GM19372 (cell line): ENCODE results near the gene RIT1.
A peak's percentile ranks its signal among the peaks of the same experiment; 100 is the strongest.
"Not testable (repeated sequence)": the region's sequence is repeated elsewhere in the genome, so short reads cannot be mapped to it uniquely, and the experiment has no call there.

Experiments
- ATAC-seq: cut with Tn5 transposase; IDR thresholded peaks from one replicate; pipeline ENCODE4 v1.9.1; 2021; ENCODE audit warnings: mild to moderate bottlenecking, low read depth, moderate library complexity; ENCODE audit not compliant: unreplicated experiment

The RIT1 gene

DNA sequence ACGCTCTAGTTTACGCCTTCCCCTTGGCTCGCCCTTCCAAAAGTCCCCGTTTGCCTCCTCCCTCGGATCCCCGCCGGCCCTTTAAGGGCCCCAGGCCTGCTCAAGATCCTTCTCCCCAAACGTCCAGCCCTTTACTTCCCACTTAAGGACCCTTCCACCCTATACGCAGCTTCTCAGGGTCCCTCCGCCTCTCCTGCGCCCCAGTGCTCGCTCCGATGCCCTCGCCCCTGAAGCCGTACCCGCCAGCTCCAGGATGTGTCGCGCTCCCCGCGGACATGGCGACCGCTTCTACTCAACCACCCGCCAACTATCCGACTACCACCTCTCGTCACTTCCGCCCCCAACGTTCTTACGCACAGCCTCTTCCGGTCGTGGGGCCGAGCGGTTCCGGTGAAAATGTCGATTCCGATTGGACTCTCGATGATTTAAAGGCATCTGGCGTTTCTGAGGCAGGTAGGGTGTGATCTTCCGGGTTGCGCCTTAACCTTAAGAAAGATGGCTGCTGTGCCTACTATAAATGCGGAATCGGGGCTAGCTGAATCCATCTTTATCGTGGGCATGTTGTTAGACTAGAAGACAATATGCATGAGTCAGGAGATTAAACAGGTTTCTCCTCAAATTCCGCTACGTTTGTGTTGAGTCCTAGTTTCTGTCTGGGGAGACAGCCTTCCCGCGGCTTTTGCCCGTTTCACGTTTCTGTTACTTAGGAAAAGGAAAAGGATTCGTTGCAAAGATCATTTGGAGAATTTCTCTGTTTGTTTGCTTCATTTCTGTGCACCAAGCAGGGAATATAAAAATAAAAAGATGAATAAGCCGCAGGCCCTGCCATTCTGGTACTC, 23.2 kb upstream of the RIT1 start, which contains the start of gene KHDC4:
Gene KHDC4 (minus strand): TSS at position 317 of the 839 bp plus-strand sequence. CDS start 40 bp downstream, at position 277.
- peak; percentile 96 for ATAC-seq

DNA sequence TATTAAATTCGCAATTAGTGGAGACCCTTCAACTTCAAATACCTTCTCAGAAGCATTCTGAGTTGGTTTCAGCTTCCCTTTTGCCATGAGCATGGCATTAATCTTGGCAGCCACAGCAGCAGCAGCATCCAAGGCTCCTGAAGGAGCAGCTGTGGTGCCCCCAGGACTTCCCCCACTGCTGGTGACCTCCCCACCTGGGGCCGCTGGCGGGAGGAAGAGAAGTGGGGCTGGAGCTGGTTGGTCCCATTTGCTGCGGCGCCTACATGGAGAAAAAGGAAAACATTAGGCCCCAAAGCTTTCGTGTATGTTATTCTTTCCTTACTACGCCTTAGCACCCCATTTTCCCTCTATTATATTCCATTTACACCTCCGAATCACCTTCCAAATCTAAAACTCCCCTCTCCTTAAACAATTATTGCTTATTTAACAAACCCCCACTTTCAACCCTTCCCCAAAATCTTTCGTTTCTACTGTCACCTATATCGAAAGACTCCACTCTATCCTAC, 22.5 kb upstream of the RIT1 start:
- no peak for ATAC-seq

DNA sequence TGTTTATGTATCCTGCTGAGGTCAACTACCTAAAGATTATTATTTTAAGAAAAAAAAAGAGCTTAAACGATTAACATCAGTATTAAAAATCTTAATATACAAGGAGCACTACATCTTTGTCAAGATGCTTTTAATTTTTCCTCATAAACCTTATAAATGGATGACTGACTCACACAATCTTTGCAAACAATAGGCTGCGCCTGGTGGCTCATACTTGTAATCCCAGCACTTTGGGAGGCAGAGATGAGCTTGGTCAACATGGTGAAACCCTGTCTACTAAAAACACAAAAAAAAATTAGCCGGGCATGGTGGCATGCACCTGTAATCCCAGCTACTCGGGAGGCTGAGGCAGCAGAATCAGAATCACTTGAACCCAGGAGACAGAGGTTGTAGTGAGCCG, 21.3 kb upstream of the RIT1 start:
- ATAC-seq, result no peak

DNA sequence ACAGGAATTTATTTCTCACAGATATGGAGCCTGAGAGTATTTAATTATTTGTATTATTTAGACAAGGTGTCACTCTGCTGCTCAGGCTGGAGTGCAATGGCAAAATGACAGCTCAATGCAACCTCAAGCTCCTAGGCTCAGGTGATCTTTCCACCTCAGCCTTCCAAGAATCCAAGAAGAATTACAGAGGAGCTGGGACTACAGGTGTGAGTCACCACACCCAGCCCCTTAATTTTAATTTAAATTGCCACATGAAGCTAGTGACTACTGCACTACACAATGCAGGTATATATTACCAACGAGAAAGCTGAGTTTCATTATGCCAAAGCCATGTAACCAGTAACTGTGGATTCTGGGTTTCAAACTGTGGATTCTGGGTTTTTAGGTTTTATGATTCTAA, 20.9 kb upstream of the RIT1 start:
- no peak for ATAC-seq

DNA sequence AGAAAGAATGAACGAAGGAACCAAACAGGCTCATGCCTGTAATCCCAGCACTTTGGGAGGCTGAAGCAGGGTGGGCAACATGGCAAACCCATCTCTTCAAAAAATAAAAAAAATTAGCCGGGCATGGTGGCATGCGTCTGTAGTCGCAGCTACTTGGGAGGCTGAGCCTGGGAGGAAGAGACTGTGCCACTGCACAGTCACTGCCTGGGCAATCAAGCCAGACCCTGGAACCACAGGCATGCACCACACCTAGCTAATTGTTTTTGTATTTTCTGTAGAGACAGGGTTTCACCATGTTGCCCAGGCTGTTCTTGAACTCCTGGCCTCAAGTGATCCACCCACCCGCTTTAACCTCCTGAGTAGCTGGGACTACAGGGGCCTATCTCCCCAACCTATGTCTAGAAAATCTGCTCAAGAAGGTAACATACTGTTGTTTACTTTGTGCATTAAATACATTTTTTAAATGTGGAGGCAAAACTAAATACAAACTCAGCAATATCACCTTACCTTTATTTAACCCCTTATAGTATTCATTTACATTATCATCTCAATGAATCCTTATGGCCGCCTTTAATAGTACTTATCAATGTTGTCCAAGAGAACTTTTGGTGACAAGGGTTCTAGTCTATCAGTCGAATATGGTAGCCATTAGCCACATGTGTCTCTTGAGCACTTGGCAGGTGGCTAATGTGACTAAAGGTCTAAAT, 20.3 kb upstream of the RIT1 start:
- no peak for ATAC-seq

DNA sequence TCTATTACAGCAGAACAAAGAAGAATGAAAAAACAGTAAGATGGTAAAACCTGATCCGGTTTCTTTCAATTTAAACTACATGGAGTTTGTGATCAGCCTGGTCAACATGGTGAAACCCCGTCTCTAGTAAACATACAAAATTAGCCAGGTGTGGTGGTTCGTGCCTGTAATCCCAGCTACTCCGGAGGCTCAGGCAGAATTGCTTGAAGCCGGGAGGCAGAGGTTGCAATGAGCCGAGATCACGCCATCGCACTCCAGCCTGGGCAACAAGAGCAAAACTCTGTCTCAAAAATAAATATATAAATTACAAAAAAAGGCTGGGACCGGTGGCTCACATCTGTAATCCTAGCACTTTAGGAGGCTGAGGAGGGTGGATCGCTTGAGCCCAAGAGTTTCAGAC, 19.6 kb upstream of the RIT1 start:
- ATAC-seq, result not testable (repeated sequence)

DNA sequence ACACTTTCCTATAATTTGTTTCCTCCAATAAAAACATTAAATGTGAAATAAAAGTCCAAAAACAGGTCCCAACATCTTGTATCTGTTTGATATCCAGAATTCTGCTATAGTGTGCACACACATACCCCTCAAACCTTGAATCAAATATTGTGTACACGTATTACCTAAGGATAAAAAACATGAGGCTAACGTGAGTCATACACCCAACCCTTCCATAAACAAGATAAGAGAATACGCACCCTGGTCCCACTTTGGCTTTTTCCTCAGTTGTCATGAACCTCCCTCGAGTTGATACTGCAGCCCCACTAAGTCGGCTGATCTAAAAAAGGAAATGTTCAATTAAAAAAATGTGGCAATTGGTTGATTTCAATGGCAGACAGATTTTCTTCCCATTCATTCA, 17.9 kb upstream of the RIT1 start:
- no peak for ATAC-seq

DNA sequence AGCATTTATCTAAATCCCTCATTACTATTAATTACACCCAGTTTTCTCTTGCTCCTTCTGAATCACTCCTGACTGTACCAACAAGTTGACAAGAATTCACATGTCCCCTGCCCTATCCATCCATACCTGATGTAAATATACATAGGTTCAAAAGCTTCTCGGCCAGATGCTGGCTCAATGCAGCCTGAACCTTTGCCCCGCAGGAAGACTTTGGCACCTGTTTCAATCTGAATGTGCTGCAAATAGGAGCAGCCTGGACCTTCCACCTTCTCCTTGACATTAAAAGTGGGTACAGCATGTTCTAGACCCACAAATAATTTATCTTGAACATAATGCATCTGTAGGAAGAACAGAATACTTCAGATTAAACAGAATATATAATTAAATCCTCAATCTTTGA, 14.4 kb upstream of the RIT1 start:
- ATAC-seq, result no peak

DNA sequence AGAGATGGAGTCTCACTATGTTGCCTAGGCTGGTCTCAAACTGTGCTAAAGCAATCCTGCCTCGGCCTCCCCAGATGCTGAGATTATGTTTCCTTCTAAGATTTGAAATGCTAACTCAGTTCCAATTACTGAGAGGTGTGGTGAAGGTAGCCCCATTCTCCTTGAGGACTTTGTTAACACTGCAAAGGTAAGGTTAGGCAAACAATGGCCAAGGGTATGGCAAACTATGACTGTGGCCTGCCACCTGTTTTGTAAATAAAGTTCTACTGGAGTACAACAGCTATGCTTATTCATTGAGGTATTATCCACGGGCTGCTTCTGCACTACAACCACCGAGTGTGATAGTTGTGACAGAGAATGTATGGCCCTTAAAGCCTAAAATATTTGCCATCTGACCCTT, 9.6 kb upstream of the RIT1 start:
- ATAC-seq, result no peak

DNA sequence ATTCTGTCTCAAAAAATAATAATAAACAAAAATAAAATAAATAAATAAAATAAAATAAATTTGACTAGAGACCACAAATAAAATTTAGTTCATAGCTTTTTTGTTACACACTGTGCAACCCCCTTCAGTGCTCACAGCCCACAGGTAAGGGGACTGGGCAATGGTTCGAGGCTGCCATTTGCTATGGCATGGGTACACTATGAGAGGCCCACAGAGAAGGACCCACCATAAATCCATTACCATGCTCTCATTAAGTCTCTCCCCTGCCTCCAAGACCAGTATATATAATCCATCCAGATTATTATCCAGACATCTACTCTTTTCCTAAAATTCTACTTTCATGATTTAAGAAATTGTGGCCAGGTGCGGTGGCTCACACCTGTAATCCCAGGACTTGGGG, 8.7 kb upstream of the RIT1 start:
- no peak for ATAC-seq

DNA sequence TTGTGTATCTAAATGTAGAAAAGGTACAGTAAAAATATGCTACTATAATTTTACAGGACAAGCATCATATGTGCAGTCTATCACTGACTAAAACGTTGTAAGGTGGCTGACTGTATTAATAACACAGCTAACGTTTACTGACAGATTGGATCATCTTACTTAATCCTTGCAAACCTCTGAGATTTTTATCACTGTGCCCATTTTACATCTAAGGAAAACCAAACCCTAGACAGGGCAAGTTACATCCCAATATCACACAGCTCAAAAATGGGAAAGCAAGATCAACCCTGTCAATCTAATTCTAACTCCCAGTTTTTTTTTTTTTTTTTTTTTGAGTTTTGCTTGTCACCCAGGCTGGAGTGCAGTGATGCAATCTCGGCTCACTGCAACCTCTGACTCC, 7.5 kb upstream of the RIT1 start:
- no peak for ATAC-seq

DNA sequence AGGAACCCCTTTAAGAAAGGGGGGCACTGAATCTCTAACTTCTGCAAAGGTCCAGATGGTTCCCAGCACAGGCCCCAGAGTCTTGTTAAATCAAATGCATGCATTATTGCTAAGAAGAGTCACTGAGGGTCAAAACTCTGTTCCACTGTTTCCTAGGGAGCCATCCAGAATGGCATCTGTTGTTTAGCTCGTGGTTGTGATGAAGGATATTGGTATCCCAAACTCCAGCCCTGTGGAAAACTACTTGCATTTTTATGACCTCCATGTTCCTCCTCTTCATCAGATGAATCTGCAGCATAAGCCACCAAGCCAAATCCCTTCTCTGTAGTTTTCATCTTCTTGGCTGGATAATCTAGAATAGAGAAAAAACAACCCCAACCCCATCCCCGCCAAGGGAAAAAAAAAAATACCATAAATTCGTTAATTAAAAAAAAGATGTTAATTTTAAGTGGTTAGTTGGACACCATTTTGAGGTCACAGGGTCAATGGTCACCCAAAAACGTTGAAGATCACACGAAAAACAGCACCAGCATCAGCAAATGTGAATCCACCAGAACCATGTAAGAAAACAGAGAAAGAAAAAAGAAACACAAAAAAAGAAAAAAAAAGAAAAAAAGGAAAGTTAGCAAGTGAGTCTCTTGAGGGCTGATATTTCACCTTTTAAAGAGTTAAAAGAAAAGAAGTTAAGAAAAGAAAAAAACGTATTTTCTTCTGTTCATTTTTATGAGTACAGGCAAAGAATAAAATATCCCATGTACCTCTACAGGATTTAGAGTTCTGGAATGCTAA, 3.0 kb upstream of the RIT1 start:
- no peak for ATAC-seq

DNA sequence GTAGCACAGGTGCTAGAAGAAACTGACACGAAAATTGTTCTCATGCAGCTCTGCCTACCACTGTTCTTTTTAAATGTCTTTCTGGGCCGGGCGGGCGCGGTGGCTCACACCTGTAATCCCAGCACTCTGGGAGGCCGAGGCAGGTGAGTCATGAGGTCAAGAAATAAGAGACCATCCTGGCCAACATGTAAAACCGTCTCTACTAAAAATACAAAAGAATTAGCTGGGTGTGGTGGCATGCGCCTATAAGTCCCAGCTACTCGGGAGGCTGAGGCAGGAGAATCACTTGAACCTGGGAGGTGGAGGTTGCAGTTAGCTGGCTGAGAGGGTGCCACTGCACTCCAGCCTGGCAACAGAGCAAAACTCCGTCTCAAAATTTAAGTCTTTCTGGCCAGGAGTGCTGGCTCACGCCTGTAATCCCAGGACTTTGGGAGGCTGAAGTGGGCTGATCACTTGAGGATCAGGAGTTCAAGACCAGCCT, 947 bp upstream of the RIT1 start:
- no peak for ATAC-seq

DNA sequence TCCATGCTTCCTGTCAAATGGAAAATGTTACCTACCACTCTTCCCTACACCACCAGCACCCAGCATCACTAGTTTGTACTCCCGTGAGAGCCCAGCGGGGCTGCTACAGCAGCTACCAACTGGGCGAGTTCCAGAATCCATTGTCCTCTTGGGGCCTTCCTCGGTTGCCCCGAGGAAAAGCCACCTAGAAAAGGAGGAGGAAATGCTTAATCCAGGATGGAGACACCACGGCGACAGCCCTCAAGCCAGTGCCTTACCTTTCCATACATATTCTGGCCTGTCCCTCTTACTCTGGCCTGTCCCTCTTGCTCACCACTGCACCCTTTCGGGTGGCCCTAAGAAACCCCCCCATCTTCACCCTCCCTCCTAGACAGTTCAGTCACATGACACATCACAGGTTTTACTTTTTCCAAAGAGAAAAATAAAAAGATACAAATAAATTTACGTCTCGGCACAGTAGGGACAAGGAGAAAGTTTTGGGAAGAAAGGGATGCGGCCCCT, 478 bp downstream of the RIT1 start:
- ATAC-seq, result peak; percentile 30

DNA sequence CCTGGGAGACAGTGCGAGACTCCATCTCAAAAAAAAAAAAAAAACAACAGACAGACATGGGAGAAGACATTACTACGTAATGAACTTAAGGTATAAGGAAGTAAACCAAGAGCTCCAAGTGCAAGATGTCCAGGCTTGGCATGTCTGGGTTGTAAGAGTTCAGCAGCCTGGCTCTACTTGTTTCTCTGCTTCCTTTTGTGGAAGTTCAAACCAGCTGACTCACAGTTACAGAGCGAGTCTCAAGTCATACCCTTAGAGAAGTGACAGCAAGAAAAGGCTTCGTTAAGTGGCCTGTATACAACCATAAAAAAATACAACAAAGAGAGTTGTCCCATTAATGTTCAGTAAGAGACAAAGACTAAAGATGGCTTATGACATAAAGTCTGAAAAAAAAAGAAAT, 1.3 kb downstream of the RIT1 start:
- ATAC-seq, result no peak

DNA sequence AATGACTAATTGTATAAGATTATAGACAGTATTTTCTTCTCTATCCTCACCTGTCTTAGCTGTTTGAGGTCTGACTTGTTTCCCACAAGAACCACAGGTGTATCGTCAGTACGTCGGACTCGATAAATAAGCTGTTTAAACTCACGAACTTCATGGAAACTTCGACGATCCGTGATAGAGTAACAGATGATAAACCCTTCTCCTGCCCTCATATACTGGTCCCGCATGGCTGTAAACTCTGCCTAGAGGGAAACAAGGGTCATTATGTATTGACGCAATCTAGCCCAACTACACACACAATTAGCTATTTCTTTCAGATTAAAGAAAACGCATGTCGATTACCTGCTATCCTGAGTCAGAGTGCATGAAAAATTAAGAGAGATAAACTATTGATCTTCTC, 6.9 kb downstream of the RIT1 start:
- ATAC-seq, result no peak

DNA sequence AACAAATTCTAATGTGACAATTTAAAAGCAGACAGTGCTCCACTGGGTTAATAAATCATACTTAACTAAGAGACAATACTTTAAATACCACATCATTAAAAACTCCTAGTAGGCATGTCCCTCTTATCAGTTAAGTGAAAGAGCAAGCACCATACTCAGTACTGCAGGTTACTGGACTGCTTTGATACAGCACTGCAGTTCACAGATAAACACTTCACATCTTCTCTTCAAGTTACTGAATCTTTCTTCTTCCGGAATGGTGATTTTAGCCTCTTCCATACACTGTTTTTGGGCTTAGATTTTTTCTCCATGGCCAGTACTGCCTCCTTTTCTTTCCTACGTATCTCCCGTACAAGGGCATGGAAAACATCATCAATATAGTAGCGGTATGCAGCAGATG, 11.0 kb downstream of the RIT1 start:
- no peak for ATAC-seq

DNA sequence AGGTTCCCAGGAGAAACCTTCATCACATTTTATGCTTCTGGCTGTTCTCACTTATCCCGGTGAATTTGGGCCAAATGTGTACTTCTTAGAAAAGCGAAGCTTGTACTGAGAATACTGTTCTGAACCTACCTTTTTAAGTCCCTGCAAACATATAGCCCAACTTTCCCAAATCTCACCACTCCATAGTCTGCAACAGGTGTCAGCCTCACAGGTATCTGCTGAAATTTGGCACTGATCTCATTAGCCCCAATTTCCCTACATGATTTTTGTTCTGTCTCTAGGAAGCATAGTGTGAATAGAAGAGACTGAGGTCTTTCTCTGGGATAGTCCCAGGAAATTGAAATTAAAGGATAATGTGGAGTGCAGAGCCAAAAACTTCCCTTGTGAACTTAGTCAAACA, 11.5 kb downstream of the RIT1 start:
- no peak for ATAC-seq

DNA sequence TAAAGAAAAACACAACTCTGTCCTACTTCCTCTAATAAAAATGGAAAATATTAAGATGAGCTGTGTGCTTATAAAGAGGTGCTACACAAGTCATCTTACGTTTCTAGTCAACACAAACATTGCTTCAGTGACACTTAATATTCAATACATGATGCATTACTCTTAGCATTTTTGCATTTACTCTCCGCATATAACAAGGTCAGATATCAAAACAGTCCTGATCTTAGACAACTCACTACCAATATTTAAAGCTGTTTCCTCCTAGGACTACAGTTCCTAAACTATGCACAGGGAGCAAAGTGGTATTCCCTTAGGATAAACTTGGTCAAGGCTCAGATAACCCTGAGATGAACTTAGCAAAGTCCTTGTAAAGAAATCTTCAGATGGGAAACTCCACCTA, 12.3 kb downstream of the RIT1 start:
- ATAC-seq, result no peak

DNA sequence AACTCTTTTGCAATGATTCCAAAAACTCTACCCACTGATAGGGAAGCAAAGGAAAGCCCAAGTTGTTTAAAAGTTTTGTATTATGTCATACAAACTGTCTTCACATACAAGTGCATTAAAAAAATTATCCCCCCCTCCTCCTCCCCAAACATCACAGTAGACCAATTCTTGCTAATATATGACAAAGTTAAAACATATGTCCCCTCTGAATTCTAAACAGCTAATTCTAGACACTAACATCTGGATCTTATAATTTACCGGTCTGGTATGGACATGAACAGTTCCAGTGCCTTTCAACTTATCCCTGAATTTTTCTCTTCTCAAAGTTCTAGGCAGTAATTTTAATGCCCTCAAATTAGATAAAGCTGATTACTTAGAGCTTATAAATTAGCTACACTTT, 13.4 kb downstream of the RIT1 start:
- no peak for ATAC-seq

DNA sequence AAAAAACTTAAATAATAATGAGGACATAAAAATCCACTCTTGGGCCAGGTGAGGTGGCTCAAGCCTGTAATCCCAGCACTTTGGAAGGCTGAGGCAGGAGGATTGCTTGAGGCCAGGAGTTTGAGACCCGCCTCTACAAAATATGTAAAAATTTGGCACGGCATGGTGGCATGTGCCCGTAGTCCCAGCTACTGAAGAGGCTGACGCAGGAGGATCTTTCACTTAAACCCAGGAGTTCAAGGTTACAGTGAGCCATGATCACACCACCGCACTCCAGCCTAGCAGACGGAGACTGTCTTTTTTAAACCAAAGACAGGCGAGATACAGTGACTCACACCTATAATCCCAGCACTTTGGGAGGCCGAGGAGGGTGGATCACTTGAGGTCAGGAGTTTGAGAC, 14.7 kb downstream of the RIT1 start:
- not testable (repeated sequence) for ATAC-seq
